CD4-positive, CD25-positive, alpha-beta regulatory T cell (primary cell): ENCODE measurements around the gene MITD1. TPM values are rescaled to one million over a fixed set of nuclear protein-coding genes. Genes with fewer than 3 reads are reported as not detected.
A peak's percentile ranks its signal among the peaks of the same experiment; 100 is the strongest.
"Not testable (repeated sequence)": the region's sequence is repeated elsewhere in the genome, so short reads cannot be mapped to it uniquely, and the experiment has no call there.

Experiments used
- ATAC-seq, 2 donors: fragments of 150-1000 bp; cut with Tn5 transposase; one replicate each; pipeline ENCODE4 v1.10.0; 2021; ENCODE audit warnings: low read depth in 2 of 2, moderate number of reproducible peaks in 2 of 2, moderate library complexity in 1 of 2
- DNase-seq, 3 donors: peaks; one replicate each; pipeline versions ENCODE4 v3.0.0 to v3.0.0-alpha.2; 2012 to 2022; ENCODE audit warnings: mixed read lengths in 1 of 3
- H3K27ac ChIP-seq: one replicate; pipeline ENCODE4 v1.7.0; 2013; ENCODE audit warnings: mild to moderate bottlenecking, low read length; ENCODE audit not compliant: insufficient read depth, poor library complexity, severe bottlenecking
- H3K27me3 ChIP-seq: one replicate; pipeline ENCODE4 v1.7.0; 2013; ENCODE audit warnings: low read length; ENCODE audit not compliant: control insufficient read depth, insufficient read depth
- H3K36me3 ChIP-seq: one replicate; pipeline ENCODE4 v1.7.0; 2013; ENCODE audit warnings: mild to moderate bottlenecking, low read length, moderate library complexity; ENCODE audit not compliant: control insufficient read depth, insufficient read depth
- H3K4me1 ChIP-seq: 2 replicates; pipeline ENCODE4 v1.7.0; 2013; ENCODE audit warnings: mild to moderate bottlenecking, low read length; ENCODE audit not compliant: insufficient read depth, control insufficient read depth, poor library complexity, severe bottlenecking
- H3K4me3 ChIP-seq: one replicate; pipeline ENCODE4 v1.7.0; 2013; ENCODE audit warnings: low read depth, mild to moderate bottlenecking, low read length, moderate library complexity
- H3K9me3 ChIP-seq, 2 experiments: 1 replicate in 1 of 2; 2 replicates in 1 of 2; pipeline ENCODE4 v1.7.0; 2013; ENCODE audit warnings: low read length in 2 of 2, mild to moderate bottlenecking in 1 of 2, moderate library complexity in 1 of 2; ENCODE audit not compliant: control insufficient read depth in 2 of 2
- H3K27ac Mint-ChIP-seq, 3 donors: one replicate each; pipeline ENCODE4 v1.8.0; 2020 to 2022; ENCODE audit warnings: mild to moderate bottlenecking in 3 of 3, mixed read lengths in 3 of 3, moderate library complexity in 2 of 3
- H3K27me3 Mint-ChIP-seq: one replicate; pipeline ENCODE4 v1.8.0; 2022; ENCODE audit warnings: mild to moderate bottlenecking, mixed read lengths
- H3K36me3 Mint-ChIP-seq: one replicate; pipeline ENCODE4 v1.8.0; 2020; ENCODE audit warnings: mixed read lengths
- H3K4me1 Mint-ChIP-seq, 4 donors: one replicate each; pipeline ENCODE4 v1.8.0; 2020 to 2022; ENCODE audit warnings: mixed read lengths in 4 of 4, mild to moderate bottlenecking in 1 of 4
- H3K4me3 Mint-ChIP-seq, 4 donors: one replicate each; pipeline ENCODE4 v1.8.0; 2020 to 2022; ENCODE audit warnings: mild to moderate bottlenecking in 4 of 4, mixed read lengths in 4 of 4, moderate library complexity in 3 of 4
- H3K9me3 Mint-ChIP-seq, 7 donors: one replicate each; pipeline ENCODE4 v1.8.0; 2020 to 2022; ENCODE audit warnings: mixed read lengths in 7 of 7, mild to moderate bottlenecking in 3 of 7, moderate library complexity in 2 of 7
- polyA plus RNA-seq, 4 donors: library from polyadenylated mRNA; unstranded; fragments of 300-500 nt; fragmentation: Illumina TruSeq; gene quantifications; one replicate each; pipeline ENCODE4 v1.2.3, GENCODE V29; 2021
- total RNA-seq: library from RNA; stranded (reverse); gene quantifications from one replicate; pipeline ENCODE4 v1.2.3, GENCODE V29; 2022

Gene MITD1
- total and polyA plus RNA-seq, 5 donors from 2014 or later = 32.1 to 69.1 (median 51.9) TPM

DNA sequence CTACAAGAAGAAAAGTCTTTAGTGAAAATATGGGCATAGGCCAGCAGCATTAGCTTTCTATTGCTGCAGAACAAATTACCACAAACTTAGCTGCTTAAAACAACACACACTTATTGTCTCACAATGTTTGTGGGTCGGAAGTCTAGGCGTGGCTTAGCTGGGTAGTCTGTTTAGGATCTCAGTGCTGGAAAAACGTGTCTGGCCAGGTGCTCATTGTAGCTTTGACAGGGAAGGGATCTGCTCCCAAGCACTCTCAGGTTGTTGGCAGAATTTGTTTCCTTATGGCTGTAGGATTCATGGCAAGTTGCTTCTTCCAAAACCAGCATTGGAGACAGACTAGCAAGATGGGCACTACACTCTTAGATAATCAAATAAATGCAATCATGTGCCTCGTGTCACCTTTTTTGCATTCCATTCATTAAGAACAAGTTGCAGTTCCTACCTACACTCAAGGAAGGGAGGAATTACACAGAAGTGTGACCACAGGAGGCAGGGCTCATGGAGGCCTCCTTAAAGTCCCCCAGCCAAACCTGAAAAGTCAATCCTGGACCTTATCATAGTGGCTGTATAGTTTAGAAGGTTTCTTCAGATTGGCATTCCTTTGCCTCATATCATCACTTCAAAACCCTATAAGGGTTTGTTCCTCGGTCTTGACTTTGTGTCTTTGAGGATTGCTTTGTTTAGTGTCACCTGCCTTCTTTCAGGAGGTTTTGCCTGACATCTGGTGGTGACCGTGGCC lies 17.4 kb upstream of the MITD1 start:
- no peaks in the 10 kb centered on the region for H3K9me3 Mint-ChIP-seq
- H3K27ac Mint-ChIP-seq = peak overlapping the region in 1 of 3 donors; percentile 64

DNA sequence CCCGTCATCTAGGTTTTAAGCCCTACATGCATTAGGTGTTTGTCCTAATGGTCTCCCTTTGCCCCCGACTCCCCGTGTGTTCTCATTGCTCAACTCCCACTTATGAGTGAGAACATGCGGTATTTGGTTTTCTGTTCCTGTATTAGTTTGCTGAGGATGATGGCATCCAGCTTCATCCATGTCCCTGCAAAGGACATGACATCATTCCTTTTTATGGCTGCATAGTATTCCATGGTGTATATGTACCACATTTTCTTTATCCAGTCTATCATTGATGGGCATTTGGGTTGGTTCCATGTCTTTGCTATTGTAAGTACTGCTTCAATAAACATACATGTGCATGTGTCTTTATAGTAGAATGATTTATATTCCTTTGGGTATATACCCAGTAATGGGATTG lies 11.5 kb upstream of the MITD1 start:
- H3K4me1 ChIP-seq, H3K27ac ChIP-seq, H3K27ac Mint-ChIP-seq, H3K4me3 Mint-ChIP-seq, H3K27me3 ChIP-seq, H3K4me3 ChIP-seq, DNase-seq, ATAC-seq, H3K9me3 ChIP-seq, H3K27me3 Mint-ChIP-seq, H3K9me3 Mint-ChIP-seq: not testable (repeated sequence)
- peaks cover 66% of the 10 kb centered on the region for H3K36me3 ChIP-seq
- H3K4me1 Mint-ChIP-seq = peaks cover 5 to 21% (median 11%) of the 10 kb centered on the region in 4 donors
- peaks cover 44% of the 10 kb centered on the region for H3K36me3 Mint-ChIP-seq

More for the DNA sequence above, 17.4 kb upstream of the MITD1 start:
- ATAC-seq (no peak), DNase-seq (no peak)
- Mint-ChIP-seq H3K4me1 (peaks cover 0 to 3% (median under 1%) of the 10 kb centered on the region in 4 donors), H3K4me3 (no peak overlapping the region), H3K36me3 (peaks cover 23% of the 10 kb centered on the region), H3K27me3 (no peaks in the 10 kb centered on the region)
- Histone ChIP-seq H3K36me3 (peaks cover 35% of the 10 kb centered on the region), H3K4me3 (no peak overlapping the region), H3K4me1 (no peaks in the 10 kb centered on the region), H3K9me3 (no peaks in the 10 kb centered on the region), H3K27me3 (no peaks in the 10 kb centered on the region), H3K27ac (no peak overlapping the region)

DNA sequence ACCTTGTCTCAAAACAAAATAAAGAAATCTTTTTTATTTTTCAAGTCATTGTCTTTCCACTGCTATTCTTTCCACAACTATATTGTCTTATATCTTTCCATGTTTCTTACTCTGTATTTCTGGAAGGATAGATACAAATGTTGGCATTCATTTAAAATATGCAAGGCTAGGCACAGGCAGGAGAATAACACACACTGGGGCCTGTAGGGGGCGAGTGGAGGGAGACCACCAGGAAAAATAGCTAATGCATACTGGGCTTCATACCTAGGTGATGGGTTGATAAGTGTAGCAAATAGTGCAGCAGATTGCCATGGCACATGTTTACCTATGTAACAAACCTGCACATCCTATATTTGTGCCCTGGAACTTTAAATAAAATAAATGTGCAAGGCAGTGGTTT lies 9.7 kb upstream of the MITD1 start:
- H3K27ac ChIP-seq = no peak overlapping the region
- no peak overlapping the region for H3K4me3 ChIP-seq
- ATAC-seq (no peak), DNase-seq (no peak)
- Mint-ChIP-seq H3K4me1 (peaks cover 9 to 24% (median 21%) of the 10 kb centered on the region in 4 donors), H3K27me3 (no peaks in the 10 kb centered on the region), H3K27ac (peak overlapping the region in 1 of 3 donors; percentile 36), H3K4me3 (no peak overlapping the region), H3K9me3 (peaks cover 0 to 2% (median 0%) of the 10 kb centered on the region in 7 donors), H3K36me3 (peaks cover 37% of the 10 kb centered on the region)
- H3K27me3 ChIP-seq = no peaks in the 10 kb centered on the region
- H3K36me3 ChIP-seq = peaks cover 51% of the 10 kb centered on the region
- H3K4me1 ChIP-seq = no peaks in the 10 kb centered on the region
- no peaks in the 10 kb centered on the region for H3K9me3 ChIP-seq

GRCh38 chr2:99188357-99188756 lies 7.5 kb upstream of the MITD1 start:
- Mint-ChIP-seq H3K4me1 (peaks cover 17 to 38% (median 32%) of the 10 kb centered on the region in 4 donors), H3K9me3 (peaks cover 0 to 2% (median 0%) of the 10 kb centered on the region in 7 donors), H3K4me3 (no peak overlapping the region), H3K36me3 (peaks cover 28% of the 10 kb centered on the region), H3K27me3 (no peaks in the 10 kb centered on the region), H3K27ac (no peak overlapping the region)
- Histone ChIP-seq H3K27me3 (no peaks in the 10 kb centered on the region), H3K9me3 (no peaks in the 10 kb centered on the region), H3K4me3 (no peak overlapping the region), H3K27ac (no peak overlapping the region), H3K36me3 (peaks cover 36% of the 10 kb centered on the region), H3K4me1 (no peaks in the 10 kb centered on the region)
- ATAC-seq (no peak), DNase-seq (no peak)

DNA sequence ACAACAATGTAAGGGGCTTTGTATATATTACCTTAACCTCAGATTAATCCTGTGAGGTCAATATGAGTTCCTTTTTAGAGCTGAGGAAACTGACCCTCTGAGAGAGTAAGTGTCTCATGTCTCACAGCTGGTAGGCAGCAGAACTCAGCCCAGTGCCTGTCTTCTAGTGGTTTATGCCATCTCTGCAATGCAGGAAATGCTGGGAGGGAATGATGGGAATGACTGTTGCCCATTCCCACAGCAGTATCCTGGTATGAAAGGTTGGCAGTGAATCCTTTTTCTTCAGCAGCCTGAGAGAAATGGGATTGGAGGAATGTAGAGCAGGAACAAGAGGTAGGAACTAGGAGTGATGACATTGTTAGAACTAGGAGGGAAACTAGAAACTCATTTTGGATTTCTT lies 6.2 kb upstream of the MITD1 start:
- peaks cover 30% of the 10 kb centered on the region for H3K36me3 ChIP-seq
- Mint-ChIP-seq H3K27ac (no peak overlapping the region), H3K27me3 (no peaks in the 10 kb centered on the region), H3K4me3 (no peak overlapping the region), H3K4me1 (peaks cover 17 to 50% (median 37%) of the 10 kb centered on the region in 4 donors), H3K36me3 (peaks cover 18% of the 10 kb centered on the region), H3K9me3 (no peaks in the 10 kb centered on the region)
- DNase-seq = no peak
- no peaks in the 10 kb centered on the region for H3K9me3 ChIP-seq
- peaks cover 10% of the 10 kb centered on the region for H3K4me1 ChIP-seq
- H3K27me3 ChIP-seq = no peaks in the 10 kb centered on the region
- H3K4me3 ChIP-seq = no peak overlapping the region
- no peak for ATAC-seq
- H3K27ac ChIP-seq = no peak overlapping the region

DNA sequence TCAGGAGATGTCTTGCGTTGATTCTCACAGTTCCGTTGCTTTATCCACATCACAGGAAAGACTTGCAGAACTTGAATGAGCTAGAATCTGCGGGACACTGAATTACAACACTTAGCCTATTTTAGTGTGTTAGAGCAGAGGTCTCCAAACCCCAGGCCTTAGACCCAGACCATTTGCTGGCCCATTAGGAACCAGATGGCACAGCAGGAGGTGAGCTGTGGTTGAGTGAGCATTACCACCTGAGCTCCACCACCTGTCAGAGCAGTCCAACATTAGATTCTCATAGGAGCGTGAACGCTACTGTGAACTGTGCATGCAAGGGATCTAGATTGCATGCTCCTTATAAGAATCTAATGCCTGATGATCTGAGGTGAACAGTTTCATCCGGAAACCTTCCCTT lies 4.0 kb upstream of the MITD1 start:
- DNase-seq (no peak), ATAC-seq (no peak)
- no peaks in the 10 kb centered on the region for H3K27me3 Mint-ChIP-seq
- H3K4me3 ChIP-seq = no peak overlapping the region
- peaks cover 9% of the 10 kb centered on the region for H3K36me3 Mint-ChIP-seq
- H3K4me1 Mint-ChIP-seq = peaks cover 23 to 61% (median 35%) of the 10 kb centered on the region in 4 donors
- H3K4me3 Mint-ChIP-seq = no peak overlapping the region
- no peak overlapping the region for H3K27ac Mint-ChIP-seq
- H3K4me1 ChIP-seq = peaks cover 27% of the 10 kb centered on the region
- no peak overlapping the region for H3K27ac ChIP-seq
- no peaks in the 10 kb centered on the region for H3K9me3 Mint-ChIP-seq
- H3K27me3 ChIP-seq = no peaks in the 10 kb centered on the region
- peaks cover 15% of the 10 kb centered on the region for H3K36me3 ChIP-seq
- no peaks in the 10 kb centered on the region for H3K9me3 ChIP-seq

DNA sequence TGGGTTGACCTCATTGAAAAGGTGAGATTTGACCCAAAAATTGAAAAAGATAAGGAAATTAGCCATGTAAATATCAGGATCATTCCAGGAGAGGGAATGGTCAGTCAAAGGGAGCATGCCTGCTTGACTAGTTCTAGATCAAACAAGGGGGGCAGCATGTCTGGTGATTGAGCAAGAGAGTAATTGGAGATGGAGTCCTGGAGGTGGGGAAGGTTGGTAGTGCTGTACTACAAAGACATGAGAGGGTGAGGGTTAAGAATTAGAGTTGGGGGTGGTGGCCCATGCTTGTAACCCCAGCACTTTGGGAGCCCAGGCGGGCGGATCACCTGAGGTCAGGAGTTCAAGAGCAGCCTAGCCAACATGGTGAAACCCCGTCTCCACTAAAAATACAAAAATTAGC lies 2.2 kb upstream of the MITD1 start:
- H3K9me3 ChIP-seq = no peaks in the 10 kb centered on the region

DNA sequence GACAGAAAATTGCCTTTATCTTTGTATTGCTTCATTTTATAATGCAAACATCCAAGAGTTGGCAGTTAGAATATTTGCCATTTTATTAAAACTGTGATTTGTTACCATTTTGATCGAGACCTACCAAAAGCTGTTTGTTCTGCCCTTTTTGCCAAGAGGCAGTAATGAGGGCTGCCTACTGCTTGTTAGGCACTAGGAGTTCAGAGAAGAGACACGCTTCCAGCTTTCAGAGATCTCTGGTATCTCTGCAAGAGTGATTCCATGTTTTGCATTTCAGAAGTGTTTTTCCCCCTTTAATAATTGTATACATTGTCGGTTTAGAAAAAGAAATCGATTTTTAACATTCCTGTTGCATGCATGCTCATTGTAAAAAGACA lies 754 bp upstream of the MITD1 start:
- Mint-ChIP-seq H3K27me3 (no peaks in the 10 kb centered on the region), H3K4me1 (peaks cover 34 to 81% (median 53%) of the 10 kb centered on the region in 4 donors), H3K27ac (peak overlapping the region; percentile 97 to 100 (median 100)), H3K9me3 (no peaks in the 10 kb centered on the region), H3K4me3 (peak overlapping the region; percentile 94 to 100 (median 98)), H3K36me3 (peaks cover 13% of the 10 kb centered on the region)
- DNase-seq (peak in 1 of 3 donors; percentile 28), ATAC-seq (no peak)
- peak overlapping the region; percentile 90 for H3K27ac ChIP-seq
- H3K27me3 ChIP-seq = no peaks in the 10 kb centered on the region
- peaks cover 2% of the 10 kb centered on the region for H3K36me3 ChIP-seq
- H3K4me1 ChIP-seq = peaks cover 47% of the 10 kb centered on the region
- peak overlapping the region; percentile 98 for H3K4me3 ChIP-seq
- no peaks in the 10 kb centered on the region for H3K9me3 ChIP-seq

More for the DNA sequence above, 2.2 kb upstream of the MITD1 start:
- Histone ChIP-seq H3K4me1 (peaks cover 45% of the 10 kb centered on the region), H3K27me3 (no peaks in the 10 kb centered on the region), H3K36me3 (peaks cover 2% of the 10 kb centered on the region), H3K27ac (no peak overlapping the region), H3K4me3 (no peak overlapping the region)
- peak overlapping the region; percentile 3 to 76 (median 34) for H3K4me3 Mint-ChIP-seq
- no peaks in the 10 kb centered on the region for H3K9me3 Mint-ChIP-seq
- peaks cover 10% of the 10 kb centered on the region for H3K36me3 Mint-ChIP-seq
- ATAC-seq (no peak), DNase-seq (no peak)
- peaks cover 29 to 75% (median 46%) of the 10 kb centered on the region in 4 donors for H3K4me1 Mint-ChIP-seq
- H3K27me3 Mint-ChIP-seq = no peaks in the 10 kb centered on the region
- peak overlapping the region in 1 of 3 donors; percentile 17 for H3K27ac Mint-ChIP-seq
